ENCODE measurements around the gene HOPX.
"Not testable (repeated sequence)": the region's sequence is repeated elsewhere in the genome, so short reads cannot be mapped to it uniquely, and the experiment has no call there.

GRCh38 chr4:56726593-56726992 lies 45.5 kb upstream of the HOPX start:
- not testable (repeated sequence) for TF ChIP-seq POLR2A, CTCF (IDR thresholded peaks at IDR 0.05)

Data from uterus (tissue), 2 donors.